NCI-H2107 treated with DMSO at 0.1 percent for 48 hours (cell line): ENCODE results near the gene PRICKLE4.
A peak's percentile ranks its signal among the peaks of the same experiment; 100 is the strongest.

ENCODE experiments used
- DNase-seq: peaks from one replicate; lab custom pipeline; 2025; ENCODE audit not compliant: unreplicated experiment; lab: John Stamatoyannopoulos, UW

The PRICKLE4 gene

DNA sequence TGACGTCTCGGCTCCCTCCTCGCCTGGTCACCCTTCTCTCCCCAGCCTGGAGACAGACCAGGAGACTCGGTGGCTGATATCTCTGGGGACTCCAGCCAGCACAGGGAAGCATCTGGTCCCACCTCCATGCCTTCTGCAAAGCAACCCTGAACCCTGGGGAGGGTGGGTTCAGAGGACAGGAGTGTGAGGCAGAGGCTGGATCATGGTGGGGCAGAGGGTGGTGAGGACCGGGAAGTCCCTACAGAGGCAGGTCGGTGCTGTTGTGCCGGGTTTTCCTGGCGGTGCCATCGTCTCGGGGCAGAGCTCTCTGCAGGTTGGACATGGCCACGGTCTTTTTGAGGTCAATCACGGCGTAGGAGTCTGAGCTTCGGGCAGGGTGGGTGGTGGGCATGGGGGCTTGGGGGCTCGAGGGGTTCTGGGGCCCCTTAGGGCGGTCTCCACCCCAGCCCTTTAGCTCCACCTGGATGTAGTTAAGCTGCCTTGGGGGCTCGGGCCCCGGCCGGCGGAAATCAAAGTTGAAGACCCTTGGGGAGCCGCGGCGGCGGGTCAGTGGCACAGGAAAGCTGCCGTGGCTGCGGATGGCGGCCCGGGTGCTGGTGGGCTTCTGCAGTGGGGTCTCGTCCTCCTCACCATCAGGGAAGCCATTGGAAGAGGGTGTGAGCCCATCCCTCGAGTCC is 10.1 kb upstream of the PRICKLE4 start:
- DNase-seq = no peak

DNA sequence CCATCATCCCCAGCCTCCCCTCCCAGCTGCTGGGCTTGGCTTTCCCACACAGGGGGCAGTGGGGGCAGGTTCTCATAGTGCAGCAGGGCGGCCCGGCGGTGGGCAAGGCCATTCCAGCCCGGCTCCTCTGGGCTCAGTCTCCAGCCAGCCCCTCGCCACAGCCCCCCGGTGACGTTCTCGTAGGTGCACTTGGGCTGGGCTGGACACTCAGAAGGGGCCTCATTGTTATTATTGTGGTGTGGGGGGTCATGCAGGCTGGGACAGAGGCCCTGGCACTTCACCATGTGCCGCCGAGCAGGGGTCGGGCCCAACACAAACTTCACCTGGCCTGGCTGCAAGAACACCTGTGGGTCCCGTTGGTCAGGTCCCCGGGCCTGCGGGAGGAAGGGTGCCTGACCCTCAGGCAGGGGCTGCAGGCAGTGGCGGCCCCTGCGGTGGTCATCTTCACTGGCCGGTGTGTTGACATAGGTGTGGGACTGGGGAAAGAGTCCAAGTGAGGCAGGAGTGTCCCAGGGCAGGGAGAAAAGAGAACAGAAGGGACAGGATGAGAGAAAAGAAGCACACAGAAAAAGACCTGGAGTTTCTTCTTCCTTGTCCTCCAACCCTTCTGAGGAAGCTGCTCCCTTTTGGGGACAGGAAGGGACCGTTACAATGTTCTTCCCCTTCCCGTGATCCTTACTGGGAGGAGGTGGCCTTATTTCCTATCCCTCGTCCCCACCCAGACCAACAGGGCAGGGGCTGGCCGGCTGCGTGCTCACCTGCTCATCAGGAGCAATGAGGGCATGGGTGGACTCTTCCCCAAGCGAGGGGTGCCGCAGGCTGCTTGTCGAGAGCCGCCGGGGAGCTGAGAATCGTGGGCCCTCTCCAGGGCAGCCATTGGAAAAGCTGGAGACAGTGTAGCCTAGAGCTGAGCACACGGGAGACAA is 9.3 kb upstream of the PRICKLE4 start:
- DNase-seq = no peak

DNA sequence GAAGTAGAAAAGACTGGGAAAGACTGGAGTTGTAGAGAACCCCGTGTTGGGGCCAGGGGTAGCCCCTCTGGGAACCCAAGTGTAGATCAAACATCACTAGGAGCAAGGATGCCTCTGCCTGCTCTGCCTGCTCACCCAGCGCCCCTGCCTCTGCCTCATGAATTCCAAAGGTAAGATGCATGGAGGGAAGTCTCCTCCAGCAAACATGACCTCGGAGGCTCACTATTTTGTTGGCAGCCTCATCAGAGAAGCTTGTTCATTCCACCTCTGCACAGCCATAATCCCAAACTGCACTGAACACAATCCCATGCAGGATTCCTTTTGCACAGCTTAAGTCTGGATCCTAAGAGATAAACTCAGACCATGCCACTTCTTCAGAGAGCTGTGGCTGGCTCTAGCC is 5.7 kb upstream of the PRICKLE4 start:
- no peak for DNase-seq

DNA sequence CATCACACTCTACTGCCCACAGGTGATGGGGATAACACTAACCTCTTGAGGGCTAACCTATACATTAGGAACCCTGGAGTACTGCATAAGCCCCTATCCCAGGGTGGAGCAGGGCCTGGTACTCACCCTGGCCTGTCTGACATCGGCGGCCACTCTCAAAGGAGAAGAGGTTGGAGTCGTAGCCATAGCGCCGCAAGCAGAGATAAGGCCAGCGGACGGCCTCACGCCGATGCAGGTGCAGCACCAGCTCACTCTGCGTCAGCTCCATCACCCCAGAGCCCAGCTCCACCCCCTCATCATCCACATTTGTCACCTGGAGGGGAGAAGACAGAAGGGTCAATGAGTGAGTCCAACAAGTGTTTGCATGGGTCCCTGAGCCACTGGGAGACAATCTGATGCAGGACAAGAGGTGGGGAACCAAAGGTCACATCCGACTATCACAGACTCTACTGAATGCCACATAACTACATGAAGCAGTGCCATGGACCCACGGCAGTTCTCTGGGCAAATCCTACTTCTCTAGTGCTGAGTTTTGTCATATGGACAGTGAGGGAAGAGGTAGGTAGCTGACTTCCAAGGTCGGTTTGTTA is 5.2 kb upstream of the PRICKLE4 start:
- no peak for DNase-seq

DNA sequence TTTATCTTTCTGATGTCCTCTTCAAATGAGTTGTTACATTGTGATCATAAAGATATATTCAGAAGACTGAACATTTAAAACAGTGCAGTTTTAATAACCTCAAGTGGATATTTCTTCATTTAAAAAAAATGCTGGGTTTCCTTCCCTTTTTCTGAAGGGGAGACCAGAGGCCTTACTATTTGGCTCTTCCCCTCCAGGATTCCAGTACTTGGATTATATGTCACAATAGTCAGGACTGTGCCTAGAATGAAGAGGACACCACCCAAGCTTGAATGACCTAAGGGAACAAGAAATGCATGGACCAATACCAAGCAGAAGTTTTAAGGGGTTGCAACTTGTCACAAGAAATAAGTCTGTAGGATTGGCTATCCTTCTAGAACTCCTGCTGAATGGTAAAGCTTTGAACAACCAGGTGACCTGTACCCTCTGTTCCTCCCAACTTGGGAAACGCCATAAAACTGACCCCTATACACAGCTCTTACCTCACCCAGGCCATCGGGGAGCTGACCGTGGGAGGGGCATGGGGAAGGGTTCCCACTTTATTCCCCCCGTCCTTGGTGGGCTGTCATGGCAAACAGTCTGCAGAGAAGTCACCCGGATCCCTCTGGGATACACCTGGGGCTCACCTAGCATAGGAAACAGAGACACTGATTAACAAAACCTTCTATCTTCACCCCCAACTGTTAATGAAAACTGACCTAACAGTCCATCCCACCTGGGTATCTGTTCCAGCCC is 2.9 kb upstream of the PRICKLE4 start:
- DNase-seq = no peak

DNA sequence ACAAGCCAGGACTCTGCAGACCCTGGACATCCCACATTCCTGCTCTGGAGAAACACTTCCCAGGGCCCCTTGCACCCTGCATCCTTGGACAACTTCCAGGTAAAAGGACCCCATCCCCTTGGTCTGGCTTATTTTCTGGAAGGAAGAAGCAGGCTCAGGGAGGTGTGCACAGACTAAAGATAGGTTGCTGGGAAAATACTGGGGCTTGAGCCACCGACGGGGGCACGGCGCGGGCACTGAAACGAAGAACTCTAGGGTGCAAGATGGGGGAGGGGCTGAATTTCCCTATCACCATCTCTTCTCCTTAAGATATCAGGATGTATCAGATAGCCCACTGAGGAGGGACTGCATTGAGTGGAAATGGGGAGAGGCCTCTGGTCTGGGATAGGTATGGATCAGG is 1.7 kb upstream of the PRICKLE4 start:
- no peak for DNase-seq

DNA sequence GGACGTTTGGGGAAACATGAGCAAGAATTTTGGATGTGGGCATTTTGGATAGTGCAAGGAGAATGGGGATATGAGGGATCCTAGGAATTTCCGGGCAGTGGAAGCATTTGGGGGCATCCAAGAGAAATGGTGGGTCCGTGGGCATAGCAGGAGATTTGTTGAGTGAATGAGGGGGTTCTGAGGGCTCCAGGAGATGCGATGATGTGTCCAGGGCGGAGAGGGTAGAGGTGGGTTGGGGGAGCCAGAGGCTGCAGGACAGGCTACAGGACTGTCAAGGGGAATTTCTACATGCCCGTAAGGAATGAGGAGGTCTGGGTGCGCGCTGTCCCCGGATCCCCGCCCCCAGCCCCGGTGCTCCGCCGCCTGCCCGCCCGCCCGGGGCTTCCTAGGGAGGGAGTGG is 1.2 kb upstream of the PRICKLE4 start:
- no peak for DNase-seq

DNA sequence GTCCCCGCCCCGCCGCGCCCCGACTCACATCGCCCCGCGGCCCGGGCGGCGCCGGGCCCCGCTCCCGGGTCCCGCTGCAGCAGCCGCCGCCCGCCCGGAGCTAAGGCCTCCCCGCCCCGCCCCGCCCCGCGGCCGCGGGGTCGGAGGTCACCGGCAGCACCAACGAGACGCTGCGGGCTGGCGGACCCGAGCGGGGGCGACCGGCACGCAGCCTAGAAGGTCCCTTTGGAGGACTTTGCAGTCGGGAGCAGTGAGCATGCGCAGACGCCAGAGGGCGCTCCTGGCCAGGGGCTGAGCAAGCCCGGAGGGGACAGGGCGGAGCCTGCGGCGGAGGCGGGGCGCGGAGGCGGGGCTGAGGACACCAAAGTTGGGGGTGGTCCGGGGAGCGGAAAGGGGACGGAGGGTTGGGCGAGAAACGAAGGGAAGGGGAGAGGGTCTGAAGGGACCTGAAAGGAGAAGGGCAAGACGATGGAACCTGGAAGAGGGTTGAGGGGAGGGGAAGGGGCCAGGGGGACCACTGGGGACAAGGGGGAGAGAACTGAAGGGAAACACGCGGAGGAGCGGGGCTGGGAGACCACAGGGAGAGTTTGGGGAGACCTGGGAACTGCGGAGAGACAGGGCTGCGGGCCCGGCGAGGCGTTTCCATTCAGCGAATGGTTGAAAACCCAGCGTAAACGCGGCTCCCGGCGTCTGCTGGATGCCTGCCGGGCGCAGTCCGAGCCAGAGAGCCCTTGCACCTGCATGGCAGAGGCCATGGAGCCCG is 613 bp upstream of the PRICKLE4 start, which contains the start of gene FRS3:
Gene FRS3 (minus strand): TSS at position 113 of the 763 bp plus-strand sequence. CDS start 2,913 bp downstream, outside the sequence.
- DNase-seq = peak; percentile 33

DNA sequence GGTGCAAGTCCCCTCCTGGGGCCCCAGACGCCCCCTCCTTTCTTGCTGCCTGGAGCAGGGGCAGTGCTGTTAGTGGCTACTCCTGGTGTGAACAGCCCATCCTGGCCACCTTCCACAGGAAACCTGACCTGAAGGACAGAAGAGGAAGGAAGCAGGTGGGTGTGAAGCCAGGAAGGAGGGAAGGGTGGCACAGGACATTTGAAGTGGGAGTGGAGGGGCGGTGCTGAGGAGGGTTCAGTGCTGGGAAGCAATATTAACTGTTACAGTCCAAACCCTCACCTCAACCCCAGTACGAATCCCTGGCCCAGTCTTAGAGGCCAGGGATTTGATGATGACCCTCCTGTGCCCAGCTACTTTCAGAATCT is 766 bp downstream of the PRICKLE4 start:
- DNase-seq = no peak

DNA sequence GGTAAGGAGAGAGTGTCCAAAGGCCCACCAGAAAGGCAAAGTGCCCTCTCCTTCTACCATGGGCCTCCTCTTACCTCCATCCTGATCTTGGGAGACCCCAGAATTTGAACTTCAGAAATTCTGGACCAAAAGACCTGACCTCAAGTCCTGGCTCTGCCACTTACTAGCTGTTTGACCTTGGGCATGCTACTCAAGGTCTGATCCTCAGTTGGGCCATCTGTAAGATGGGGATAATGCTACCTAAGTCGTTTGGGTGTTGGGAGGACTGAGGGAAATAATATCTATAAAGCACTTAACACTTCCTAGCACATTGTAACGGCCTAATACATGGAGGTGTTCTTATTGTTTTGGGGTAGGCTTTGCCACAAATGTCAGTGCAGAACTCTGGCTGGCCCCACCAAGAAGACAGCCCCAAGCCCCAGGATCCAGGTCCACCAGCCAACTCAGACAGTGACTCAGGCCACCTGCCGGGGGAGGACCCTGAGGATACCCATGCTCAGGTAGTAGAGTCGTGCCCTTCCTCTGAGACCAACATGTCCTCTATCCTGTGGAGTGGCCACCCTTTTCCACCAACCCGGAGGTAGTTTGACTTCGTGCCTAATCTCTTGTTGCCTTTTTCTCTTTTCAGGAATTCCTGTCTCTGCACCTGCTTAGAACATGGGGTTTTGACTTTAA is 2.7 kb downstream of the PRICKLE4 start:
- DNase-seq = no peak

DNA sequence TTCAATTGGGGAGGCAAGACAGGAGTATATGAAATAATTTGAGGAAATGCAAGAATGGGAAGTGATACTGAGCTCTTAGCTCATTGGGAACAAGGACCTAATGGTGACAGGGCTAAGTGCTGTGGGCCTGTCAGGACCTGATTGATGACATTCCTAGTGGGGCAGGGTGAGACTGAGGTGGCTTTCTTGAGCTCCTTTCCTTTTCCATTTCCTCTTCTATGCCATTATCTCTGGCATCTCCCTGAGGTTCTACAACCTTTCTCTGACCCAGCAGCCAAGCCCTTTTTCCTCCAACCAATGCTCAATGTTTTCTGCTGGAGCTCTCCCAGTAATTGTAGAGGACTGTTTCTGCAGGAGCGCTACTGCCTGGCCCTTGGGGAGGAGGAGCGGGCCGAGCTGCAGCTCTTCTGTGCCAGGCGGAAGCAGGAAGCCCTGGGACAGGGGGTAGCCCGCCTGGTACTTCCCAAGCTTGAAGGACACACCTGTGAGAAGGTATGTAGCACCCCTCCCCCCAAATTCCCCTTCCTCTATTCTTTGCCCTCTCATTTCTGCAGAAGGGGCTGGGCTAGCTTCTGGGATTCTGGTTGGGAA is 4.1 kb downstream of the PRICKLE4 start:
- no peak for DNase-seq

DNA sequence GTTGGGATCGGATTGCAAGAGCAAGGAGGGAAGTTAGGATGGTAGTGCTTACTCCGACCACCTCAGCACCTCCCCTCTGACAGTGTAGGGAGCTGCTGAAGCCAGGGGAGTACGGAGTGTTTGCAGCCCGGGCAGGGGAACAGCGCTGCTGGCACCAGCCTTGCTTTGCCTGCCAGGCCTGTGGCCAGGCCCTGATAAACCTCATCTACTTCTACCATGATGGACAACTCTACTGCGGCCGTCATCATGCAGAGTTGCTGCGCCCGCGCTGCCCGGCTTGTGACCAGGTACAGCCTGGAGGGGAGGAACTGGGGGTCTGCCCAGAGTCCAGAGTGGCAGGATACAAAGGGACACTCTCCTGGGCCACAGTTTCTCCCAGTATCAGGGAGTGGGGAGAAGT is 4.7 kb downstream of the PRICKLE4 start:
- no peak for DNase-seq

DNA sequence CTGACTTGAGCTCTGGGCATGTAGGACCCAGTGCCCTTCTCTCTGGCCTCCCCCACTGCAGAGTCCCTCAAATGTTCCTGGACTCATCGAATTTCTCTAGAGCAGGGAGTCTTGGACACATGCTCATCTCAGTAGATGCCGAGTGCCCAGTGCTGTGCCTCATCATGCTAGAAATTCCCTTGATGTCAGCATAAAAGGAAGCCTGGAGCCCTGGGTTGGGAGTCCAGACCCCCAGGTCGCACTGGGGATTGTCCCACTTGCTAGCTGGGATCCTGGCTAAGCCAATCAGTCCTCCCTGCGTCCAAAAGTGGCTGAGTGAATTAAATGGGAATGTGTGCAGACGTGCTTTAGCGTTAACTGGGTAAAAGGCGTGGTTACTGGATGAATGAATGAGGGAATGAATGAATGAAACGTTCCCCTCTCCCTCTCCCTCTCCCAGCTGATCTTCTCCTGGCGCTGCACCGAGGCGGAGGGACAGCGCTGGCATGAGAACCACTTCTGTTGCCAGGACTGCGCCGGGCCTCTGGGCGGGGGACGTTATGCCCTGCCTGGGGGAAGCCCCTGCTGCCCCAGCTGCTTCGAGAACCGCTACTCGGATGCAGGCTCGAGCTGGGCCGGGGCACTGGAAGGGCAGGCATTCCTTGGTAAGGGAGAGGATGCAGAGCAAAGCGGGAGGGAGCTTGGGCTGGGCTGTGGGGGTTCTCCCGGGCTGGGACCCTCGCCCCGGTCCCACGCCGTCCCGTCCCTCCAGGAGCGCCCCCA is 5.3 kb downstream of the PRICKLE4 start:
- DNase-seq = no peak

DNA sequence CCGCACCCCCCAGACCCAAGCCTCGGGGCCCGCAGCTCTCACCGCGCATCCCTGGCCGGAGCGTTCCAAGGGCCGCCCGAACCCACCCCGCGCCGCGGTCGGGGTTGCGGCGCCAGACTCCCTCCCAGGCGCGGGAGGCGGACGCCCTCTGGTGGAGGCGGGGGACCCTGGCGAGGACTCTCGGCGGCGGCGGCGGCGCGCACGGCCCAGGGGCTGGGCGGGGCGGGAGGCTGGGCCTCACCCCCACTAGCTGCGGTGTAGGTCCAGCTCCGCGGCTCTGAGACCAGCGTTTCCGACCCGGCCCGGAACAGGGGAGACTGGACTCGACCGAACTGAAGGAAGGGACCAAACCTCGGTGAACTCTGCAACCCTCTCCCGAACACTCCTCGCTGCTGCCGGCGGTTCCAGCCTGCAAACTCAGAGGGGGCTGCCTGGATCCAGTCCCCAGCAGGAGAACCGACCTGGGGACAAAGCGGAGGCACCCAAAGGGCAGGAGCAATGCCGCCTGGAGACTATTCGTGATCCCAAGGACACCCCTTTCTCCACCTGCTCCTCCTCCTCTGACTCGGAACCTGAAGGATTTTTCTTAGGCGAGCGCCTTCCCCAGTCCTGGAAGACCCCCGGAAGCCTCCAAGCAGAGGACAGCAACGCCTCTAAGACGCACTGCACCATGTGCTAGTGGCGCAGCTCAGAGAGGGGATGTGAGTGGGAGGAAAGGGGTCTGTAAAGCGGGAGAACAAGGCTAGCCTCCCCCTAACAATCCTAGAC is 6.1 kb downstream of the PRICKLE4 start:
- DNase-seq = peak; percentile 6

DNA sequence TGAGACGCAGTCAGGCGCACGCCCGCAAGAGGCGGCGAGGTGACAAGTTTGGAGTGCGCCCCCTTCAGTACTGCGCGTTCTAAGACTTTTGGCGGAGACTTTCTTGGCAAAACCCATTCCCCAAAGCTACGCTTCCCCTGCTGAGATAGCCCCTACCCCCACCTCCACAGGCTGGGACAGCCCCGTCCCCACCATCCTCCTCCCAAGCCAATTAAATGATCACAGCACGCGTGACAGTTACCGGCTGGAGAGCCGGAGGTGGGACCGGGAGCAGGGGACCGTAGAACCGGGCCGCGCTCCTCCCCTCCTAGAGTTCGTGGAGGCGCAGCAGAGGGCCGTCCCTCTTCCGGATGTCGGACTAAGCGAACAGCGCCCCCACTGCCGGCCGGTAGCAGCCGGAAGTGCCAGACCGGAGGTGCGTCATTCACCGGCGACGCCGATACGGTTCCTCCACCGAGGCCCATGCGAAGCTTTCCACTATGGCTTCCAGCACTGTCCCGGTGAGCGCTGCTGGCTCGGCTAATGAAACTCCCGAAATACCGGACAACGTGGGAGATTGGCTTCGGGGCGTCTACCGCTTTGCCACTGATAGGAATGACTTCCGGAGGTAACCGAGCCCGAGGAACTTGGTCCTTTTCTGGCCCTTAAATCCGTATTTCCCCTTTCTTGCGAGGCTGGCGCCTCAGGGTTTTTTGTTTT is 6.8 kb downstream of the PRICKLE4 start, which contains the start of gene TOMM6:
Gene TOMM6 (plus strand): TSS at position 476 of the 699 bp plus-strand sequence. CDS start 4 bp downstream, at position 480.
- peak; percentile 52 for DNase-seq

DNA sequence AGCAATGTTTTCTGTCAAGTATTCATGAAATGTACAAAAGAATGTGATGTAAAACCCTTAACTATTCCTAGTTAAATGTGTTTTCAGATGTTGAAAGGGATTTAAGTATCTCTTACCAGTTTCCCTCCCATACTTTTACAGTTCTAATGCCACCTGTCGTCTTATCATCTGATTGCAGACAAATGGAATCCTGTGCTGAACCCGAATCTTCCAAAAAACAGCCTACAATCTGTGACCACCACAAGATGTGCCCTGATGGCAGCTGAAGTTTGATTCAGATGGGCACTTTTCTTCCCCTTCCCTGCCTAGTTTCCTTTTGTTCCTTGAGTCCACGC is 8.8 kb downstream of the PRICKLE4 start:
- no peak for DNase-seq

DNA sequence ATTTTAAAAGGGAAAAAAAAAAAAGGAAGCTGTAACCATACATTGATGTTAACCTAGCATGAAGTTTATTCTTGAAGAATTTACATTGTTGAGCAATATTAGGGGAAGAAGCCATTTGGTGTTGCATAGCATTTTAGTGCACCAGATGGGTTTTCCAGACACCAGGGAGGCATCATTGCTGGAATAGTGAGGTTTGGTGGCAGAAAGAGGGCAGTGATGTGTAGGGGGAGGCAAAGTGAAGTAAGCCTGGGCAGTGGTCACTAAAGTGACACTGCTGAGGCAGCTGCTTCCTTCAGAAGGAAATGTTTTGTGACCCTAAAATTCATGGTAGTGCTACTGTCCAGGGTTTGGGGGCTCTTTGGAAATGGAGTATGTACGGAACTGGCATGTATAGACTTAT is 9.5 kb downstream of the PRICKLE4 start:
- no peak for DNase-seq

DNA sequence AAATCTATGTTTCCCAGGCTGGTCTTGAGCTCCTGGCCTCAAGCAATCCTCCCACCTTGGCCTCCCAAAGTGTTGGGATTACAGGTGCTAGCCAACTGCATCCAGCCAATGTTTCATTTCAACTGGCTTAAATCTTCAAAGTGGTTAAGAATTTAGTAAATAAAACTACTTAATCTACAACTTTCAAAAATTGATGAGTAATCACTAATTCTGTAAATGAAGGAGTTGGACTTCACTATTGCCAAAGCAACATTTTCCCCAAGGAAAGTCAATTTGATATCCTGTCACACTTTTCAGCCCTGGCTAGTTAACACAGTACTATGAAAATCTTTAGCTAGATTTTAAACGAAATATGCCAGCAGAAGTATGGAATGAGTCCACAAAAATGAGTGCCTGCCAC is 10.7 kb downstream of the PRICKLE4 start:
- no peak for DNase-seq
